ENCODE results near the gene SLC29A3.

Gene SLC29A3

DNA sequence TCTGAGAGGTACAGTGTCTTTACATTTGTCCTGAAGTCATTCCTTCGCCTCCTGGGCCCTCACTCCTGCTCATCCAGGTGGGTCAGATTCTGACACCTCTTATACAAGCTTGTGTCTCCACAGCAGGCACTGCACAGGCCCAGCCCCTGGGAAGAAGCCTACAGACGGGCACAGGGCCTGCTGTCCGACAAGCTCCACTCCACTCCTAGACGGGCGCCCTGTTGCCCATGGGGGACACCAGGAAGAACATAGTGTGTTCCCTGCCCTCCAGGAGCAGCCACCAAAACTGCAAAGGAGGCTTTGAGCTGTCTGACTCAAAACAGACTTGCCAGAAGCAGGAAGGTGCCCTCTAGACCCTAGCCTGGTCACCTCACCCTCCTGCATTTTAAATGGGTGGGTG, 45.6 kb upstream of the SLC29A3 start:
- TF ChIP-seq, protein P1, sequence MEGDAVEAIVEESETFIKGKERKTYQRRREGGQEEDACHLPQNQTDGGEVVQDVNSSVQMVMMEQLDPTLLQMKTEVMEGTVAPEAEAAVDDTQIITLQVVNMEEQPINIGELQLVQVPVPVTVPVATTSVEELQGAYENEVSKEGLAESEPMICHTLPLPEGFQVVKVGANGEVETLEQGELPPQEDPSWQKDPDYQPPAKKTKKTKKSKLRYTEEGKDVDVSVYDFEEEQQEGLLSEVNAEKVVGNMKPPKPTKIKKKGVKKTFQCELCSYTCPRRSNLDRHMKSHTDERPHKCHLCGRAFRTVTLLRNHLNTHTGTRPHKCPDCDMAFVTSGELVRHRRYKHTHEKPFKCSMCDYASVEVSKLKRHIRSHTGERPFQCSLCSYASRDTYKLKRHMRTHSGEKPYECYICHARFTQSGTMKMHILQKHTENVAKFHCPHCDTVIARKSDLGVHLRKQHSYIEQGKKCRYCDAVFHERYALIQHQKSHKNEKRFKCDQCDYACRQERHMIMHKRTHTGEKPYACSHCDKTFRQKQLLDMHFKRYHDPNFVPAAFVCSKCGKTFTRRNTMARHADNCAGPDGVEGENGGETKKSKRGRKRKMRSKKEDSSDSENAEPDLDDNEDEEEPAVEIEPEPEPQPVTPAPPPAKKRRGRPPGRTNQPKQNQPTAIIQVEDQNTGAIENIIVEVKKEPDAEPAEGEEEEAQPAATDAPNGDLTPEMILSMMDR (IDR thresholded peaks at IDR 0.05; ENCODE audit: insufficient read depth, low read length, missing control alignments), result no peak
- ChIA-PET CTCF (interaction anchor here (1.0 to 10.1 kb wide), 3 partner anchors 8 to 370 kb away, joined by 3 to 152 read pairs (median 4); no protein-coding TSS in a partner anchor), POLR2A (no interaction called here)
- no peak overlapping the region for H3K4me3 ChIP-seq (ENCODE audit: low read depth, low read length)
- no peak for DNase-seq (ENCODE audit: low read depth, low spot score)

DNA sequence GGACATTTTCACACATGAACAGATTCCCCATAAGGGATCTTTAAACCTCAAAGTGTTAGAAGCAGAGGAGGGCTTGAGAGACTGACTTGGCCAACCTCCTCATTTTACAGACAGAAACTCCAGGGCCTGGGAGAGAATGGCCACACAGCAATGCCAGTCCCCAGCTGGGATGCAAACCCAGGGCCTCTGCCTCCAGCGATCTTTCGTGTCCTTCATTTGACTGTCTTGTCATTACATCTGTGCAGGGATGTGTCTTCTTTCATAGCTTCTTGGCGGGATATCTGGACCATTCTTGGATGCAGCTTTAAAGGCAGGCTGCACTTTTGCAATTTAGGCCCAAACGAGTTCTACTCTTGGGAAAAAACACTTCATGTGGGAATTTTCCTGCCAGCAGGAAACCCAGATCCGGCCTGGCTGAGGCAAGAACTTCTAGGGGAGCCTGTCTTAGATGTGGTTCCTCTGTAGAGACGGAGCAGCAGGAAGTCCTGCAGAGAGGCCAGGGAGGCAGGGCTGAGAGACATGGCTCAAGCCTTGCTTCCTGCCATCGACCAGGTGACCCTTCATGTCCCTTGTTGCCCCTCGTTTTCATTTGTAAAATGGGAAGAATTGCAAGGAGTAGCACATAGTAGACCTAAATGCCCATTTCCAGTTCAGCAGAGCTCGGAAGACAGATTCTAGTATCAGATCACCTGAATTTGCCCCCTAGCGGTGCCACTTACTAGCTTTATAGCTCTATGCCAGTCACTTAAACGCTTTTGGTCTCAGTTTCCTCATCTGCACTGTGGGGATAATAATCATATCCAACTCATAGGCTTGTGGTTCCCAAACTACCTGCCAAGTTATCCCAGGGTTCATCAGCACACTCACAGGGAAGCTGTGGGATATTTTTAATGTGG, 43.9 kb upstream of the SLC29A3 start:
- POLR2A ChIA-PET, result interaction anchor here (0.5 kb wide), 1 partner anchor 47 kb away, joined by 3 read pairs; no protein-coding TSS in a partner anchor
- CTCF ChIA-PET, result interaction anchor here (0.8 to 2.3 kb wide), 10 partner anchors 9 to 372 kb away, joined by 3 to 13 read pairs (median 4); no protein-coding TSS in a partner anchor
- no peak for DNase-seq (ENCODE audit: low read depth, low spot score)
- H3K4me3 ChIP-seq (ENCODE audit: low read depth, low read length), result no peak overlapping the region
- TF ChIP-seq, protein P1 (IDR thresholded peaks at IDR 0.05; ENCODE audit: insufficient read depth, low read length, missing control alignments), result no peak

DNA sequence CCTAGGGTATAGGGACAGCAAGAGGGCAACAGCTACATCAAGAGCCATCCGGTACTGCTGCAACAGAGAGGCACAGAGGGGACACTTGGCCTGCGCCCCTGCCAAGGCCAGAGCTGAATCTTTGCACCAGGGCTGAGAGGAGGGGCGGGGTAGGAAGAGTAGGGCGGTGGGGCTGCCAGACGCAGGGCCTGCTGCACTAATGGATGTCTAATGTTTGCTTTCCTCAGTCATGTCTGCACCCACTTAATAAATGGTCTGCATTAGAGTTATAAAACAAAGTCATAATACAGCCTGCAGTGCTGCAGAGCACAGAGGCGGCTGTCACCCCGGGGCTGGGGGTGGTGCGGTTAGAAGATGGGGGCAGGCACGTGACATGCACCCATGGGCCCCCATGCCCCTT, 42.2 kb upstream of the SLC29A3 start:
- no peak overlapping the region for H3K4me3 ChIP-seq (ENCODE audit: low read depth, low read length)
- ChIA-PET CTCF (interaction anchor here (0.6 to 11.3 kb wide), 9 partner anchors 9 to 374 kb away, joined by 3 to 152 read pairs (median 4); no protein-coding TSS in a partner anchor), POLR2A (no interaction called here)
- TF ChIP-seq, protein P1 (IDR thresholded peaks at IDR 0.05; ENCODE audit: insufficient read depth, low read length, missing control alignments), result no peak
- no peak for DNase-seq (ENCODE audit: low read depth, low spot score)

DNA sequence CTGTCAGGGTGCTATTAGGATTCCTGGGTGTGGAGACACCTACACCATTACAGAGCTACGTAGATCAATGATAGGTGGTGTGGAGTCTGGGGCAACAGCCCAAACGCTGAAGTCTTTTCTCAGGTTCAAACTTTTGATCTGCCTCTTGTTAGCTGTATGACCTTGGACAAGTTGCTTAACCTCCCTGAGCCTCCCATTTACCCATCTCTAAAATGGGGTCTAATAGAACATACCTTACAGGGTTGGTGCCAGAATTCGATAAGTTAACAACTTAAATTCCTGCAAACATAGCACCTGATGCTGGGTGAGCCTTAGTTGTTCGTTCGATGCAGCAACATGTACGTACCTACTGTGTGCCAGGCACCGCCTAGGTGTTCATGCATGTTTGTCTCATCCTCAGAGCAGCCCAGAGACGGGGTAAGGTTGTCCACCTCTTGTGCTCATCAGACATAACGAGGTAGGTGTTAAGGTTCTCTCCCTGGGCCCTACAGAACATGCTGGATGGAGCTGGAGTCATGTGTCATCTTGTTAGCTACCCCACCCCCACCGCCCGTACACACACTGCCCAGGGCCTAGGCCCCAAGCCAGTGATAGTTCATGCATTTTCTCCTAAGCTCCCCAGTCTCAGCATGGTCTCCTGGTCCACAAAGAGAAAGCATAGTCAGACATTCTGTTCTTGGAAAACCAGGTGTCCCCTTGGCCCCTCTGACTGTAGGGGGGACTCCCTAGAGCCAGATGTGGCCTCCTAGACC, 41.0 kb upstream of the SLC29A3 start:
- DNase-seq (ENCODE audit: low read depth, low spot score), result no peak
- TF ChIP-seq, protein P1 (IDR thresholded peaks at IDR 0.05; ENCODE audit: insufficient read depth, low read length, missing control alignments), result no peak
- POLR2A ChIA-PET, result no interaction called here
- no peak overlapping the region for H3K4me3 ChIP-seq (ENCODE audit: low read depth, low read length)
- CTCF ChIA-PET, result interaction anchor here (0.6 to 11.3 kb wide), 9 partner anchors 10 to 376 kb away, joined by 3 to 152 read pairs (median 4); no protein-coding TSS in a partner anchor

DNA sequence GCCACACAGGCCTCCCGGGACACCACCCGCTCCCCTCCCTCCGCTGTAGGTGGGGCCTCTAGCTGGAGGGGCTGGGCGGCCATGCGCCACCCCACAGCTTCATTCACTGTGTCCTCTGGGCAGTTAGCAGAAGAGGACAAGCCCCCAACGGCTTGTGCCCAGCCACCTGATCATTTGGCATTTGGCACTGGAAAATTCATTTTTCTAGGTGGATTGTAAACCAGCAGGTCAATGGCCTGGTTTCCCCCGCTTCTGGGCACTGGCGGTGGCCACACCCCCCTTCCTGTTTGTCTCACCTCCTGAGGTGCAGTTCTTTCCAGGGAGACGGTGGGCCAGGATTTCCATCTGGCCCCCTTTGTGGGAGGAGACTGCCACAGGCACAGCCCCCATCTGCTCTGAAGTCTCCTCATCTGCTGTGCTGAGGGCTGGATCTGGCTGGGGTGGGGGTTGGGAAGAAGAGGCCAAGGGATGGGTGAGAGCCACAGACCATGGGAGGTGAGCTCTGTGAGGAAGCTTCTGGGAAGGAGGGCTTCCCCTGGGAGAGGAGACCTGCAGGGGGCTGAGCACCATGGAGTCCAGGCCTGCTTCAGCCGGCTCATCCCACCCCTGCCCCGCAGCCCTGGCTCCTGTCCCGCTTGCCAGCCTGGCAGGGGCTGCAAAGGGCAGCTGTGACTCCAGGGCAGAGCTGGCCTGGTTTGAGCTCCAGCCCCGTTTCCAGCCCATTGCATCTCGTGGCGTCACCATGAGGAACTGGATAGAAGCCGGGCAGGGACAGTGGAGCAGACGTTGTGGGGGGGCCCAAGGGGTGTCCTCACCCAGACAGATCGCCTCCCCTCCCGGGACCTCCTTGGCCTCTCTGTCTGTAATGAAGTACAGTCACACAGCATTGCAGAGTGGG, 40.1 kb upstream of the SLC29A3 start:
- ChIA-PET CTCF (interaction anchor here (0.6 to 11.3 kb wide), 7 partner anchors 11 to 376 kb away, joined by 3 to 152 read pairs (median 4); no protein-coding TSS in a partner anchor), POLR2A (no interaction called here)
- H3K4me3 ChIP-seq (ENCODE audit: low read depth, low read length), result no peak overlapping the region
- TF ChIP-seq, protein P1 (IDR thresholded peaks at IDR 0.05; ENCODE audit: insufficient read depth, low read length, missing control alignments), result no peak
- no peak for DNase-seq (ENCODE audit: low read depth, low spot score)

All from AG04449 (cell line).